Right forelimb (tissue), 1 donor: Measurements from ENCODE around the gene PBXIP1.
A peak's percentile ranks its signal among the peaks of the same experiment; 100 is the strongest.
"Not testable (repeated sequence)": the region's sequence is repeated elsewhere in the genome, so short reads cannot be mapped to it uniquely, and the experiment has no call there.

ENCODE experiments used
- DNase-seq: peaks from one replicate; pipeline ENCODE4 v3.0.0-alpha.2; 2018

PBXIP1 gene

DNA sequence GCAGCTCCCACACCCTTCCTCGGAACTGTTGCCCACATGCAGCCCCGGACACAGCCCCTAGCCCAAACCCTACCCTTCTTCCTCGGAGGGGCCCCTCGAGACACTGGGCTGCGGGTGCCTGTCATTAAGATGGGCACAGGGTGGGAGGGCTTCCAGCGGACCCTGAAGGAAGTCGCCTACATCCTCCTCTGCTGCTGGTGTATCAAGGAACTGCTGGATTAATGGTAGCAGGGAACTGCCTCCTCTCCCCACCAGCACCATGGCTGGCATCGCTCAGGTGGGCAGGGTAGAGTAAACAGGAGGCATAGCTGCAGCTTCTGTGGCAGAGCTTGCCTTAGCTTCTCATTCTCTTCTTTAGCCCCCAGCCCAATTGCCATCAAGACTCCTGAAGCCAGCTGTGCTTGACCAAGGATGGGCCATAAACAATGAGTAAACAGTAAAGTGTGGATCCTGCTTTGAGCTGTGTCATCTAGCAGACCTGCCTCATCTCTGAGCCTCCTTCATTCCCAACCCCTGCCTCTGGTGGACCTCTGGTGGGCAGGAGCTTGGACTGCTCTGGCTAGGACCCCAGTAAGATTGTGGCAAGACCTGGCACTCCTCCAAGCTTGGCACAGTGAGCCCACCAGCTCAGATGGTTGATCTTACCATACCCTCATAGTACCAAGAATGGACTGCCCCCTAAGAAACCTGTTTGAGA, 37.8 kb upstream of the PBXIP1 start, which contains the start of gene LENEP:
LENEP (plus strand) TSS at position 15 of the 697 bp plus-strand sequence; CDS start at position 37, 22 bp downstream.
- DNase-seq = no peak

DNA sequence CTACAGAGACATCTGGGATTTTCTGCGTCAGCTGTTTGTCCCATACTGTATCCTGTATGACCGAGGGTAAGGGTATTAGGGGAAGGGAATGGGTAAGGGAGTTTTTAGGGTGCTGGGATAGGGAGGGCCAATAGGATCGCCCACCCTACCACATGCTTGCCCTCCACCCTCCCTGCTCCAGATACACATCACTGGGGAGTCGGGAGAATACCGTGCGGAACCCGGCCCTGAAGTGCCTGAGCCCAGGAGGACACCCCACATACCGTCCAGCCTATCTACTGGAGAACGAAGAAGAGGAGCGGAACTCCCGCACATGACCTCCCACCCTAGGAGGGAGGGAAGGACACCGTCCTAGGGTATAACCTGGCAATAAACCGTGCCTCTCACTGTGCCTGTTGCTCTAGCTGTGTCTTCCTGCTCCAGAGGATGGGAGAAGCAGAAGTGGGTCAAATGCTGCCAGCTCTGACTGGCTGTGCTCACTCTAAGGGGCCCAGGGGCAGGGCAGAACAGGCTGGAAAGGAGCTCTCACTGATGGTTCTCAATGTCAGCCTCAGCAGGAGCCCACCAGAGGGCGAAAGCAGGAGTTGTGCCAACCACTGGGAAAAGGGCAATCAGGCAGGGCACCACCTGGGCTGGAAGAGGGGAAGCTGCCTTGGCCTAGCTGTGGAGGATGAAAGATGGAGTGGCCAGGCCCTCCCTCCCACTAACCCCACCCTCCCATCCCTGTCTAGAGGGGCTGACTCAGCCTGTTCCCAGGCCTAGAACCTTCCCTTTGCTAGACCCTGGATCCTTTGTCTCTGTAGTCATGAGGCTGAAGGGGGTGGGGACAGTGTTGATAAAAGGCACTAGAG, 37.0 kb upstream of the PBXIP1 start:
- DNase-seq = no peak

DNA sequence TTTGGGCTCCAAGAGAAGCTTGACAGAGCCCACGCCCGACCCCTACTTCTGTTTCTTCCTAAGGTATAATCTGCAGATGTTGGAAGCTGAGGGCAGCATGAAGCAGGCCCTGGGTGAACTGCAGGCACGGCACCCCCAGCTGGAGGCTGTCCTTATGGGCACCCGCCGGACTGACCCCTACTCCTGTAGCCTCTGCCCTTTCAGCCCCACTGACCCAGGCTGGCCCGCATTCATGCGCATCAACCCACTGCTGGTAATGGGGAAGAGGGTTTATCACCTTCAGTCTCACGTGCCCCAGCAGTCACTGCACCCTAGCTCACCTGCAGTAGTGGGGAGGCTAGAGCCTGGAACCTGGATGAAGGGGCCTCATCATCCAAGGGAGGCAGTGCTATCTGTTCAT, 34.4 kb upstream of the PBXIP1 start:
- no peak for DNase-seq

DNA sequence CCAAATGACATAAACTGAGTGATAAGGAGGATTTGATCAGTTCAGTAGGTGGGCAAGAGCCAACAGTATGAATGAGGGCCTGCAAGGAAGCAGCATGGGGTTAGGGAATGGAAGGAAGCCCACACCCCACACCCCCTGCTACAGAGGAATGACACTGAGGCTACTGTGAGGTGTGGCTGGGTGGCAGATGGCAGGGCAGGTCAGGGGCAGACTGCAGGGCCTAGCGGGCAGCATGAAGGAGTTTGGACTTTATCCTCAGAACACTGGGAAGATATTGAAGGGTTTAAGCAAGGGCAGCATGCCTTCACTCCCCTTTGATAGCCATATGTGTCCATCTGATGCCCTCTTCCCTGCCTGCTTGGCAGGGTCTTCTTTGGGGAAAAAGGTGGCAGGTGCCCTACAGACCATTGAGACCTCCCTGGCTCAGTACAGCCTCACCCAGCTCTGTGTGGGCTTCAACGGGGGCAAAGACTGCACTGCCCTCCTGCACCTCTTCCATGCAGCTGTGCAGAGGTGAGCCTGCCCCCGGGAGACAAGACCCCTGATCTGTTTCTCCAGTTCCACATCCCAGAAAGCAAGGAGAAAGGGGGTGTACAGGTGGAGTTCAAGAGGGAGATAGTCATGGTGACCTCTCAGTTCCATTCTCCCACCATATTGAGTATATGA, 33.4 kb upstream of the PBXIP1 start:
- DNase-seq = no peak

DNA sequence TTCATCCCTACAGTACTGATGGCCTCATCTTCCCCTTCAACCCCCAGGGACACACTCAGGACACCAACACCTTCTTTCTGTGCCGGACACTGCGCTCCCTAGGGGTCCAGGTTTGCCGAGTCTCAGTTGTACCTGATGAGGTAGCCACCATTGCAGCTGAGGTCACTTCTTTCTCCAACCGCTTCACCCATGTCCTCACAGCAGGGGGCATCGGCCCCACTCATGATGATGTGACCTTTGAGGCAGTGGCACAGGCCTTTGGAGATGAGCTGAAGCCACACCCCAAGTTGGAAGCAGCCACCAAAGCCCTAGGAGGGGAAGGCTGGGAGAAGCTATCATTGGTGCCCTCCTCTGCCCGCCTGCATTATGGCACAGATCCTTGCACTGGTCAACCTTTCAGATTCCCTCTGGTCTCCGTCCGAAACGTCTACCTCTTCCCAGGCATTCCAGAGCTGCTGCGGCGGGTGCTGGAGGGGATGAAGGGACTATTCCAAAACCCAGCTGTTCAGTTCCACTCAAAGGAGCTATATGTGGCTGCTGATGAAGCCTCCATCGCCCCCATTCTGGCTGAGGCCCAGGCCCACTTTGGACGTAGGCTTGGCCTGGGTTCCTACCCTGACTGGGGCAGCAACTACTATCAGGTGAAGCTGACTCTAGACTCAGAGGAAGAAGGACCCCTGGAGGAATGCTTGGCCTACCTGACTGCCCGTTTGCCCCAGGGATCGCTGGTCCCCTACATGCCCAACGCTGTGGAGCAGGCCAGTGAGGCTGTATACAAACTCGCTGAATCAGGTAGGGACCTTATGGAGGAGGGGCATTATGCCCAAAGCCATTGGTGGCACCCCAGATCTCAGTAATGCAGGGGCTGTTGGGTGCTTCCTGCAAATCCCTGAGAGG, 32.4 kb upstream of the PBXIP1 start:
- no peak for DNase-seq

DNA sequence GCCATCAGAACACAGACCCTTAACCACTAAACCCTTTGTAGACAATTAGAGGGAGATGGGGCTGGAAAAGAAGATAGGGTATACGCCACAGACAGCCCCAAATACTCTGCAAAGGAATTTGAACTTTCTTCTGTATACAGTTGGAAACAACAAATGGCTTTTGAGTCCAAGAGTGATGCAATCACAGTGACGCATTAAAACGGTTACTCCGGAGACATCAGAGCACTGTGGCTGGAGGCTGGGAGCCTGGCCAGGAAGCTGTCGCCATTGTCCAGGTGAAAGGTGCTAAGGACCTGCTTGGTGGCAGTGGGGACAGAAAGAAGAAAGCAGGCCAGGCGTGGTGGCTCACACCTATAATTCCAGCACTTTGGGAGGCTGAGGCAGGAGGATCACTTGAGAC, 31.4 kb upstream of the PBXIP1 start:
- DNase-seq = no peak

DNA sequence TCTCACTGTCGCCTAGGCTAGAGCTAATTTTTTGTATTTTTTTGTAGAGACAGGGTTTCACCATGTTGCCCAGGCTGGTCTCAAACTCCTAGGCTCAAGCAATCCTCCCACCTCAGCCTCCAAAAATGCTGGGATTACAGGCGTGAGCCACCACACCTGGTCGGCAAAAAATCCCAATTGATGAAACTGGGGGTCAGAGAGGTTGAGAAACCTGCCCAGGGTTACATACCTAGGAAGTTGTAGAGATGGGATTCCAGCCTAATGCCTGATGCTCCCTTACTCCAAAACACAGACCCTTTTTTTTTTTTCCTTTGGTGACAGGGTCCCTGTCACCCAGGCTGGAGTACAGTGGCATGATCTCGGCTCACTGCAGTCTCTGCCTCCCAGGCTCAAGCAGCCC, 30.8 kb upstream of the PBXIP1 start:
- DNase-seq = not testable (repeated sequence)

DNA sequence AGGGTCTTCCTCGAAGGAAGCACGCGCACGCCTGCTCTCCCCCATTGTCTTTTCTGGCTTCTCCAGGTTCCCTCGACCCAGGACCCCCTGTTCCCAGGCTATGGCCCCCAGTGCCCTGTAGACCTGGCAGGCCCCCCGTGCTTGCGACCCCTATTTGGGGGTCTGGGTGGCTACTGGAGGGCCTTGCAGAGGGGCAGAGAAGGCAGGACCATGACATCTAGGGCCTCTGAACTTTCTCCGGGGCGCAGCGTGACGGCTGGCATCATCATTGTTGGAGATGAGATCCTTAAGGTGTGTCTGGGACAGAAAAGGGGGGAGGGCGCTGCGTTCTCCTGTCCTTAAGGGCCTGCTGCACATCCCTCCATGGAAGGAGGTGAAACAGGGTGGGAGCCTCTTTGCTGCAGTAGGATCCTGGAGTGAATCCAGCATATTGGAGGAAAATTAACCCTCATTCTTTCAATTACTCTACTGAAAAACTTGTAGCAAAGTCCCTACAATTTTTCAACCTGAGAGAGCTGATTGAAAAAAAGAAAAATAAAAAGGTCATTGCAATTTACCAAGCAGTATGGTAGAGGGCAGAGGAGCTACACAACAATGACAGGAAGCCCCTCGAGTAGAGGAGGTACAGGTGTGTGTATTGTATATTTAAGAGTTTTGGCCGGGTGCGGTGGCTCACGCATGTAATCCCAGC, 28.0 kb upstream of the PBXIP1 start:
- no peak for DNase-seq

DNA sequence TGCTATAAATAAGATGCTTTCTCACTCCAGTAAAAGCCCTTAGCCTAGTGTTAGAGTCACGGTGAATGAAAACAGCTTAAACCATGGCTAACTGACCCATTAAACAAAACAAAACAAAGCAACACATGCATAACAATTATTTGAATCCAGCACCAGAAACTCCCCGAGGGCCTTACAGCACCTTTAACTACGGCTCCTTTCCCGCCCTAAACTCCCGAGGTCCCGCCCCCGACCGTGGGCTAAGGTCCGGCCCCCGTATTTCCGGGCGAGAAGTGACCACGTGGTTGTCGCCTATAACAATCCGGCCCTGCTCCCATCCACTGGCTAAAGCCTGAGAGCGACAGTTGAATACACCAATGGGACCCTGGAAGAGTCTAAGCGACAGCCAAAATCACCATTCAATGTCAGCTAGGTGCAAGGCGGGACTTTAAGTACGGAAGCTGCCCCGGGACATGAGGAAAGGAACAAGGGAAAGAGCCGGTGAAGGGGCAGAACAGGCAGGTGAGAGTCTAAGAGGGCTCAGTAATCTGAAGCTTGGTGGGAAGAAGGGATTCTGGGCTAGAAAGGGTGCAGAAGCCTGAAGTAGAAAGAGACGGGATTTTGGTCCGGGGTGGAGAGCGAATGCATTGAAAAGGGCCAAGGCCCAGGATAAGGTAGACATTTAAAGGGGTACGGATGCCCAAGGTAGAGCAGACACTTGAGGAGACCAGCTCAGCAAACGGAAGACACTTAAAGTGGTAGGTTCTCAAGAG, 27.2 kb upstream of the PBXIP1 start, which contains the start of gene FLAD1:
FLAD1 (plus strand) TSS at position 448 of the 752 bp plus-strand sequence. CDS start 351 bp downstream, outside the sequence.
- peak; percentile 94 for DNase-seq

DNA sequence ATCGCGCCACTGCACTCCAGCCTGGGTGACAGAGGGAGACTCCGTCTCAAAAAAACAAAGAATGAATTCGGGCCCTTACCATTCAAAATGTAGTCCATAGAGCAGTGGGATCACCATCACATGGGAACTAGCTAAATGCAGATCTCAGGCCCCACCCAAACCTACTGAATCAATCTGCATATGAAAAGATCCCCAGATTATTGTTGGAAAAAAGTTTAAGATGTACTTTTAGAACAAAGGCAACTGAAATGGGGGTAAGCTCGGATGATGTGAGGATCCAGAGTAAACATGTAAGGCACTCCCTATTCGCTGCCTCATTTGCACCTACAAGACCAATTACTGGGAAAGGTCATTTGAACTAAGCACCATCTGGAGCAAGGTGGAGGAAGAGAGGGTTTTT, 26.4 kb upstream of the PBXIP1 start:
- DNase-seq = no peak

DNA sequence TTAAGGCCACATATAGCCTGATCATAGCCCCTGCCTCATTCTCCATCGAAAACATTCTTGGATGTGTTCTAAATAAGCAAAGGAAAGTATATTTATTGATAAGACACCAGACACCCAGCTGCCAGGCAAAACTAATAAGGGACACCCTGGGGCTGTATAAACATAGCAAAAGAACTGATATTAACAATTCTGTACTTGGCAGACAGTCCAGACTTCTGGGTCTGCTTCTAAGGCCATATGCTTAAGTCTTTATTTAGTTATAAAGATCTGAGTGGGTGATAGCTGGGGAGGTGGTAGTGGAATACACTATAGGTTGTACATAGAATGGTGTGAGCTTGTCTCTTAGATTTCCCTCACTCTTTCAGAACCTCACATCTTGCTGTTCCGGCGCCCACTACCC, 22.5 kb upstream of the PBXIP1 start:
- no peak for DNase-seq

DNA sequence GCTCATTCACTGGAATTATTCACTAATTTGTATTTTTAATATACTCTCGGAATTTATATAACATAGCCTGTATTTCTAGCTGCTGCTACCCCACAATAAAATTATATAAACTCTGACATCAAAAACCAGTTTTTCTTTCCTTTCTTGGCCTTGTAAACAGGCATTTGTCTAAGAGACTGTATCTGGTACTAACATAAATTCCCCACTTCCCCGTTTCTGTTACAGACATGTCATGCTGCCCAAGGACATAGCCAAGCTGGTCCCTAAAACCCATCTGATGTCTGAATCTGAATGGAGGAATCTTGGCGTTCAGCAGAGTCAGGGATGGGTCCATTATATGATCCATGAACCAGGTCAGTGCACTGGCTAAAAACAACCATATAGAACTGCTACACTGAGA, 21.9 kb upstream of the PBXIP1 start:
- not testable (repeated sequence) for DNase-seq

DNA sequence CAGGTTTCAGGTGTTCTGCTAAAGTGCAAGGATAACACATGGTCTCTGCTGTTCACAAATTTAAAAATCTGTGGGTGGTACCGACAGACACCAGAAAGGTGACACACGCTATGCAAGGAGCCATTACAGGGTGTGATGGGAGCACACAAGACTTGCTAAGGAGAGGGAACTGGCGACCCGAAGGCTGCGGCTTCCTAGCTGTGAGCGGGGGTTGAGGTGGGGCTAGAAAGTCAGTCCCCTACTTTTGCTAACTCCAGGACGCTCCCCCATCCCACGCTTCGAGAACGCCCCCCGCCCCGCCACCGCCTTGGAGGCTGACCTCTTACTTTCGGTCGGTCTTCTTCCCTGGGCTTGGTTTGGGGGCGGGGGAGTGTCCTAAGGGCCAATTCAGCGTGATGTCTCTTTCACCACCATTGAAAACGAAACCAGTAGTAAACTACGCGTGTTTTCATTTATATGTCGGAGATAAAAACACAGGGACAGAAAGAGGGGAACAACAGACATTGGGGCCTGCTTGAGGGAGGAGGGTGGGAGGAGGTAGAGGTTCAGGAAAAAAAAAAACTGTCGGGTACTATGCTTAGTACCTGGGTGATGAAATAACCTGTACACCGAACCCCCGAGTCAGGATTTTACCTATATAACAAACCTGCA, 19.6 kb upstream of the PBXIP1 start:
- peak; percentile 78 for DNase-seq

DNA sequence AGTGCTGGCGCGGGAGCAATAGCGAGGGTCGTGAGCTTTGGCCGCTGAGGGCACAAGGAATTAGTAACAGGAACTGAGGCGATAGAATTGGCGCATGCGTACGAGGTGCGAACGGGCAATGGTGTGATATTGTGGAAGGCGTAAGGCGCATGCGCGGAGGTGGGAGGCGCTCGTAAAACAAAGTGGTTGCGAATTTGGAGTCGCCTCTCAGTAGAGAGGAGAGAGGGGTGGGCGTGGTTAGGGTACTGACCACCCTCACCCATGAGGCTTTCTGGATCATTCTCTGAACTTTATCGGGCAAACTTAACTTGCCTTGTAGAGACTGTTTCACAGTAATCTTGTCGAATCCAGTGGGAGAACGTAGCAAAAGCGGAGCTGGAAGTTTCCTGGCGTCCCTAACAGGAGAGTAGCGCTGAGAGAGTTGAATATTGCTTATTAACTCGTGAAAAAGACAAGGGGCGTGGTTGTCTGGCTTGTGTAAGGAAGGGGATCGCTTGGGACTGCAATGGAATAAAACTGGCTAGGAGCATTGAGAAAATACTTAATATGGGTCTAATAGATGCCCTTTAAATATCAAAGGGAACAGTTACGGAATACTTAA, 19.0 kb upstream of the PBXIP1 start:
- DNase-seq = peak; percentile 98

DNA sequence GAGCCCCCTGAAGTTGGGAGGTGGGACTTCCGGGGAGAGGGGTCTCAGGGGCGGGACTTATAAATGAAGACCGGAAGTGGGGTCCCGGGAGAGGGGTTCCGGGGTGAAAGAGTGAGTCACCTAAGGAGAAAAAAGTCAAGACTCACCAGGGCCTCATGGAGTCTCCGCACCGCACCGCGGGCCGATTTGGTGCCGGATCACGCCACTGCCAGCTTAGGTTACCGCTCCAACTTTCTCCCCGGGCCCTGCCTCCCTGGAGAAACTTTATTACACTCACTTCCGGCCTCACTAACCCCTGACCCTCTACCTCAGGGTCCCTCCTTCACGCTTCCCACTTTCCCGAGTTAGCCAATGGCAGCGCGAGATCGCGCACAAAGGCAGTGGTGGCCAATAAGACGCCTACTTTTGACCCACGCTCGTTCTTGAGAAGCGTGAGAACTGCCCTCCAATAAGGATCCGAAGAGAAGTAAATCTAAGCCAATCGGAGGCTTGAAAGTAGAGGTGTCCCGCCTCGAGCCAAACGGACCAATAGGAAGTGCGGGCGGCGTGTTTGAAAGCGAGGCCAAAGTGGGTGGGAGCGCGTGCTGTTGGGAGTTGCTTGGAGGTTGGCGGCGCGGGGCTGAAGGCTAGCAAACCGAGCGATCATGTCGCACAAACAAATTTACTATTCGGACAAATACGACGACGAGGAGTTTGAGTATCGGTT, 18.4 kb upstream of the PBXIP1 start, which contains the start of gene CKS1B:
CKS1B (plus strand) TSS at position 580 of the 706 bp plus-strand sequence; CDS start at position 645, 65 bp downstream.
- DNase-seq = peak; percentile 100

DNA sequence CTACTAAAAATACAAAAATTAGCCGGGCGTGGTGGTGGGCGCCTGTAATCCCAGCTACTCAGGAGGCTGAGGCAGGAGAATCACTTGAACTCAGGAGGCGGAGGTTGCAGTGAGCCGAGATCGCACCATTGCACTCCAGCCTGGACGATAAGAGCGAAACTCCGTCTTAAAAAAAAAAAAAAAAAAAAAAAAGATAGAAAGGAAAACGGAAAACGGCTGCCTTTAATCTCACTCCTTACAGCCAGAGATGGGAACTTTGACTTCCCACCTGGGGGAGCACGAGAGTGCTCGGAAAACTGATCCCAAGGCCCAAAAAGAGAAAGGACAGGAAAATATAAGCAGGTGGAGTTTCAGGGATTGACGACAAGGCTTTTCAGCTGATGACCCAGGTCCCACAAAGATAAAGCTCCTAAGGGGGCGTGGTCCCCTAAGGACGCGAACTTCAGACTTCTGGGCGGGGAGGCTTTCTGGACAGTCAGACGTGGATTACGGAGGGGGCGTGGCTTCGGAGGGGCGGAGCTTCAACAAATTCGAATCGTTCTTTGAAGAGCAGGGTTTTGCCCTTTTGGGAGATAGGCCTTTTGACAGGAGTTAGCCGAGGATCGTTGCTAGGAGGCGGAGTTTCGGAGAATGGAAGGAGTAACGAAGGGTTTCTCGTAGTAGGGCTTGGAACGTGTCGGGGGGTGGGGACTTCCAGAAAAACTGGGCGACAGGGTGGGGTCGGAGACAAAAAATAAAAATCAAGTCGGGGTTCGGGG, 17.6 kb upstream of the PBXIP1 start:
- peak; percentile 95 for DNase-seq

DNA sequence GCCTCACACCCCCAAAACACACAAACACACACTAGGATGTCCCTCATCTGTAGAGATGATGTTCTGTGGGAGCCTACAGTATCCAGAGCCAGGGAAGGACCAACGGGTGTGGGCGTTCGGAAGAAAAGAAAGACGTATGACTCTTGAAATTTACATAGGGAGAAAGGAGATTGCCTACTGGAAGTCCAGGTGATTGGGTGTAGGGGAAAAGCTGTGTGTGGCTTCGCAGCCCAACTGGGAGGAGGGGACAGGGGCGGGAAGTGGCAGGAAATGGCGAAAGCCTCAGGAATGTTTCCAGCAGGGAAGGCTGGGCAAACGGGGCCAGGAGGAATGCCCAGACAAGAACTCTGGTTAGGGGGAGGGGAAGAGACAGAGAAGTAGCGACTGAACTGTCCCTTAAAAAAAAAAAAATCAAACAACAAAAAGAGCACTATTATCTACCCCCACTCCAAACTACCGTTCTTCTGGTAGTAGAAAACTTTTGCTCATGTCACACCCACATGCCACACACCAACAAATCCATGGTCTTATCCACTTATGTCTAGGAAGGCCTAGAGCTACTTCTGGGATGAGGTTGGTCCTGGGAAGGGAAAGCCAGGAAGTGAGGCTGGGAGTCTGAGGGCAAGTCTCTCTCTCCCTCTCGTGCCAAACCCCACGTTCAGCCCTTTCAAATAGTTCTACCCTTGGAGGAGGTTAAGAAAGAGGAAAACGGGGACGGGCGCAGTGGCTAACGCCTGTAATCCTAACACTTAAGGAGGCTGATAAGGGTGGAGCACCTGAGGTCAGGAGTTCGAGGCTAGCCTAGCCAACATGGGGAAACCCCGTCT, 16.8 kb upstream of the PBXIP1 start:
- DNase-seq = peak; percentile 74

DNA sequence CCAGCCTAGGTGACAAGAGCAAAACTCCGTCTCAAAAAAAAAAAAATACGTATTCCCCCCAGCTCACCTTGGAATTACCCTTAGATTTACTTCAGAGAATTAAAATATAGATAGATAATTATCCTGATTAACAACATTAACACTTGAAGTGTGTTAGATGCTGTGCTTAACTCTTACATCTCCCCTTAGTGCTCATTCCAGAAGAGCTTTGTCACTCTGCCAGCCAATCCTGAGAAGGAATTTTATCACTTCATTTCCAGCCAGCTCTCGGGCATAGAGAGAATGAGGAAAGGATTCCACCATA, 16.3 kb upstream of the PBXIP1 start:
- DNase-seq = no peak
